ENCODE results near the gene CAPRIN1. TPM values are rescaled to one million over a fixed set of nuclear protein-coding genes. Genes with fewer than 3 reads are reported as not detected.

CAPRIN1 gene
- total and polyA plus RNA-seq, 2 of the 8 experiments (the other 6 are each of a cell fraction or from before 2014, with no cell fraction given): 221 to 317 TPM

DNA sequence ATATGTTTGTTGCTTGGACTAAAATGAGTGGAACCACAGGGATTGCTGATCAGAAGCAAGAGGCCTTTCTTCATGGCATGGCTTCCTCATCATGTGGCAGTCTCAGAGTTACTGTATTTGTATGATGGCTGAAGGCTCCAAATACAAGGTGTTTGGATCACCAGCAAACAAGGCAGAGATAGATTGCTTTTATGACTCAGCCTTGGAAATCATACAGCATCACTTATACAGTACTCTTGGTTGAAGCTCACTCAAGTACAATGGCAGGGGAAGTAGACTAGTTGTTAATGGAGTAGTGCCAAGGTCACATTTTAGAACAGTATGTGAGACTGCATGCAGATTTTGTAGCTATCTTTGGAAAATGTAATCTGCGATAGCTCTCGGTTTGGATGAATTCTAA, 16.6 kb downstream of the CAPRIN1 start (continued):
- TF ChIP-seq, protein P1, sequence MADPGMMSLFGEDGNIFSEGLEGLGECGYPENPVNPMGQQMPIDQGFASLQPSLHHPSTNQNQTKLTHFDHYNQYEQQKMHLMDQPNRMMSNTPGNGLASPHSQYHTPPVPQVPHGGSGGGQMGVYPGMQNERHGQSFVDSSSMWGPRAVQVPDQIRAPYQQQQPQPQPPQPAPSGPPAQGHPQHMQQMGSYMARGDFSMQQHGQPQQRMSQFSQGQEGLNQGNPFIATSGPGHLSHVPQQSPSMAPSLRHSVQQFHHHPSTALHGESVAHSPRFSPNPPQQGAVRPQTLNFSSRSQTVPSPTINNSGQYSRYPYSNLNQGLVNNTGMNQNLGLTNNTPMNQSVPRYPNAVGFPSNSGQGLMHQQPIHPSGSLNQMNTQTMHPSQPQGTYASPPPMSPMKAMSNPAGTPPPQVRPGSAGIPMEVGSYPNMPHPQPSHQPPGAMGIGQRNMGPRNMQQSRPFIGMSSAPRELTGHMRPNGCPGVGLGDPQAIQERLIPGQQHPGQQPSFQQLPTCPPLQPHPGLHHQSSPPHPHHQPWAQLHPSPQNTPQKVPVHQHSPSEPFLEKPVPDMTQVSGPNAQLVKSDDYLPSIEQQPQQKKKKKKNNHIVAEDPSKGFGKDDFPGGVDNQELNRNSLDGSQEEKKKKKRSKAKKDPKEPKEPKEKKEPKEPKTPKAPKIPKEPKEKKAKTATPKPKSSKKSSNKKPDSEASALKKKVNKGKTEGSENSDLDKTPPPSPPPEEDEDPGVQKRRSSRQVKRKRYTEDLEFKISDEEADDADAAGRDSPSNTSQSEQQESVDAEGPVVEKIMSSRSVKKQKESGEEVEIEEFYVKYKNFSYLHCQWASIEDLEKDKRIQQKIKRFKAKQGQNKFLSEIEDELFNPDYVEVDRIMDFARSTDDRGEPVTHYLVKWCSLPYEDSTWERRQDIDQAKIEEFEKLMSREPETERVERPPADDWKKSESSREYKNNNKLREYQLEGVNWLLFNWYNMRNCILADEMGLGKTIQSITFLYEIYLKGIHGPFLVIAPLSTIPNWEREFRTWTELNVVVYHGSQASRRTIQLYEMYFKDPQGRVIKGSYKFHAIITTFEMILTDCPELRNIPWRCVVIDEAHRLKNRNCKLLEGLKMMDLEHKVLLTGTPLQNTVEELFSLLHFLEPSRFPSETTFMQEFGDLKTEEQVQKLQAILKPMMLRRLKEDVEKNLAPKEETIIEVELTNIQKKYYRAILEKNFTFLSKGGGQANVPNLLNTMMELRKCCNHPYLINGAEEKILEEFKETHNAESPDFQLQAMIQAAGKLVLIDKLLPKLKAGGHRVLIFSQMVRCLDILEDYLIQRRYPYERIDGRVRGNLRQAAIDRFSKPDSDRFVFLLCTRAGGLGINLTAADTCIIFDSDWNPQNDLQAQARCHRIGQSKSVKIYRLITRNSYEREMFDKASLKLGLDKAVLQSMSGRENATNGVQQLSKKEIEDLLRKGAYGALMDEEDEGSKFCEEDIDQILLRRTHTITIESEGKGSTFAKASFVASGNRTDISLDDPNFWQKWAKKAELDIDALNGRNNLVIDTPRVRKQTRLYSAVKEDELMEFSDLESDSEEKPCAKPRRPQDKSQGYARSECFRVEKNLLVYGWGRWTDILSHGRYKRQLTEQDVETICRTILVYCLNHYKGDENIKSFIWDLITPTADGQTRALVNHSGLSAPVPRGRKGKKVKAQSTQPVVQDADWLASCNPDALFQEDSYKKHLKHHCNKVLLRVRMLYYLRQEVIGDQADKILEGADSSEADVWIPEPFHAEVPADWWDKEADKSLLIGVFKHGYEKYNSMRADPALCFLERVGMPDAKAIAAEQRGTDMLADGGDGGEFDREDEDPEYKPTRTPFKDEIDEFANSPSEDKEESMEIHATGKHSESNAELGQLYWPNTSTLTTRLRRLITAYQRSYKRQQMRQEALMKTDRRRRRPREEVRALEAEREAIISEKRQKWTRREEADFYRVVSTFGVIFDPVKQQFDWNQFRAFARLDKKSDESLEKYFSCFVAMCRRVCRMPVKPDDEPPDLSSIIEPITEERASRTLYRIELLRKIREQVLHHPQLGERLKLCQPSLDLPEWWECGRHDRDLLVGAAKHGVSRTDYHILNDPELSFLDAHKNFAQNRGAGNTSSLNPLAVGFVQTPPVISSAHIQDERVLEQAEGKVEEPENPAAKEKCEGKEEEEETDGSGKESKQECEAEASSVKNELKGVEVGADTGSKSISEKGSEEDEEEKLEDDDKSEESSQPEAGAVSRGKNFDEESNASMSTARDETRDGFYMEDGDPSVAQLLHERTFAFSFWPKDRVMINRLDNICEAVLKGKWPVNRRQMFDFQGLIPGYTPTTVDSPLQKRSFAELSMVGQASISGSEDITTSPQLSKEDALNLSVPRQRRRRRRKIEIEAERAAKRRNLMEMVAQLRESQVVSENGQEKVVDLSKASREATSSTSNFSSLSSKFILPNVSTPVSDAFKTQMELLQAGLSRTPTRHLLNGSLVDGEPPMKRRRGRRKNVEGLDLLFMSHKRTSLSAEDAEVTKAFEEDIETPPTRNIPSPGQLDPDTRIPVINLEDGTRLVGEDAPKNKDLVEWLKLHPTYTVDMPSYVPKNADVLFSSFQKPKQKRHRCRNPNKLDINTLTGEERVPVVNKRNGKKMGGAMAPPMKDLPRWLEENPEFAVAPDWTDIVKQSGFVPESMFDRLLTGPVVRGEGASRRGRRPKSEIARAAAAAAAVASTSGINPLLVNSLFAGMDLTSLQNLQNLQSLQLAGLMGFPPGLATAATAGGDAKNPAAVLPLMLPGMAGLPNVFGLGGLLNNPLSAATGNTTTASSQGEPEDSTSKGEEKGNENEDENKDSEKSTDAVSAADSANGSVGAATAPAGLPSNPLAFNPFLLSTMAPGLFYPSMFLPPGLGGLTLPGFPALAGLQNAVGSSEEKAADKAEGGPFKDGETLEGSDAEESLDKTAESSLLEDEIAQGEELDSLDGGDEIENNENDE (IDR thresholded peaks at IDR 0.05; ENCODE audit: insufficient replicate concordance, low read length): no peak
- TF ChIP-seq GTF2F1 (IDR thresholded peaks at IDR 0.05; ENCODE audit: borderline replicate concordance, low read depth, low read length): no peak
